ENCODE measurements around the gene PSIP1. TPM values are rescaled to one million over a fixed set of nuclear protein-coding genes. Genes with fewer than 3 reads are reported as not detected.
"Not testable (repeated sequence)": the region's sequence is repeated elsewhere in the genome, so short reads cannot be mapped to it uniquely, and the experiment has no call there.

Gene PSIP1
- total RNA-seq, 2 donors from 2014 or later = 68.2 to 100 TPM

DNA sequence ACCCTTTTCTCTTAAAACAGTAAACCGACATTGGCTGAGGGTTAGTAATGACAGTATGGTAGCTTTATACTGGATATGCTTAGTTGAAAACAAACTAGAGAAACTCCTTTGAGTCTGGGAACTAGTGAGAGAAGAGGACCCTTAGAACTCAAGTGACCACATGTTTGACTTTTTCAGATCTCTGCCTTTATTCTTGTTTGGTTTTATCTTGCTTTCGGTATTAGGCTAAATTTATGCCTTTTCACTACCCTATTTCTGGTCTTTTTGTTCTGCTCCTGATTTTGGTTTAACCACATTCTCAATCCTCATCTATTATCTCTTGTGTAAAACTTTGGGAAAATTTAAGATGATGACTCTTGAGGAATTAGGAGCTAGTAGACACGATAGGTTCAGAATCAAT is 77.1 kb downstream of the PSIP1 start:
- H3K27me3 ChIP-seq (replicated peaks; ENCODE audit: insufficient read depth) = no peaks in the 10 kb centered on the region
- H3K27ac ChIP-seq = no peak overlapping the region
- no peak for DNase-seq (ENCODE audit: low spot score)

GRCh38 chr9:15433191-15433590 is 77.6 kb downstream of the PSIP1 start:
- ATAC-seq (ENCODE audit: insufficient number of reproducible peaks, low FRiP score, low read depth) (no peak), DNase-seq (ENCODE audit: low spot score) (no peak)
- H3K27ac ChIP-seq = no peak overlapping the region
- peaks cover 16 to 34% of the 10 kb centered on the region in 2 donors for H3K4me1 ChIP-seq (ENCODE audit: control insufficient read depth in 1 of 2, low read depth in 2 of 2)
- no peak overlapping the region for H3K4me3 ChIP-seq
- no peaks in the 10 kb centered on the region for H3K9me3 ChIP-seq
- peaks cover 7% of the 10 kb centered on the region for H3K36me3 ChIP-seq
- TF ChIP-seq, protein P1, sequence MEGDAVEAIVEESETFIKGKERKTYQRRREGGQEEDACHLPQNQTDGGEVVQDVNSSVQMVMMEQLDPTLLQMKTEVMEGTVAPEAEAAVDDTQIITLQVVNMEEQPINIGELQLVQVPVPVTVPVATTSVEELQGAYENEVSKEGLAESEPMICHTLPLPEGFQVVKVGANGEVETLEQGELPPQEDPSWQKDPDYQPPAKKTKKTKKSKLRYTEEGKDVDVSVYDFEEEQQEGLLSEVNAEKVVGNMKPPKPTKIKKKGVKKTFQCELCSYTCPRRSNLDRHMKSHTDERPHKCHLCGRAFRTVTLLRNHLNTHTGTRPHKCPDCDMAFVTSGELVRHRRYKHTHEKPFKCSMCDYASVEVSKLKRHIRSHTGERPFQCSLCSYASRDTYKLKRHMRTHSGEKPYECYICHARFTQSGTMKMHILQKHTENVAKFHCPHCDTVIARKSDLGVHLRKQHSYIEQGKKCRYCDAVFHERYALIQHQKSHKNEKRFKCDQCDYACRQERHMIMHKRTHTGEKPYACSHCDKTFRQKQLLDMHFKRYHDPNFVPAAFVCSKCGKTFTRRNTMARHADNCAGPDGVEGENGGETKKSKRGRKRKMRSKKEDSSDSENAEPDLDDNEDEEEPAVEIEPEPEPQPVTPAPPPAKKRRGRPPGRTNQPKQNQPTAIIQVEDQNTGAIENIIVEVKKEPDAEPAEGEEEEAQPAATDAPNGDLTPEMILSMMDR (IDR thresholded peaks at IDR 0.05) = no peak
- no peaks in the 10 kb centered on the region for H3K27me3 ChIP-seq (replicated peaks; ENCODE audit: insufficient read depth)

More for the DNA sequence above, 77.1 kb downstream of the PSIP1 start:
- TF ChIP-seq, protein P1 (IDR thresholded peaks at IDR 0.05) = no peak
- Histone ChIP-seq H3K36me3 (peaks cover 7% of the 10 kb centered on the region), H3K4me3 (no peak overlapping the region), H3K9me3 (no peaks in the 10 kb centered on the region), H3K4me1 (ENCODE audit: control insufficient read depth in 1 of 2, low read depth in 2 of 2) (peaks cover 13 to 29% of the 10 kb centered on the region in 2 donors)
- ATAC-seq (ENCODE audit: insufficient number of reproducible peaks, low FRiP score, low read depth) = no peak

GRCh38 chr9:15430920-15431844 is 79.6 kb downstream of the PSIP1 start:
- no peak overlapping the region for H3K27ac ChIP-seq
- no peaks in the 10 kb centered on the region for H3K9me3 ChIP-seq
- DNase-seq (ENCODE audit: low spot score) (no peak), ATAC-seq (ENCODE audit: insufficient number of reproducible peaks, low FRiP score, low read depth) (no peak)
- no peak overlapping the region for H3K4me3 ChIP-seq
- H3K27me3 ChIP-seq (replicated peaks; ENCODE audit: insufficient read depth) = no peaks in the 10 kb centered on the region
- TF ChIP-seq, protein P1 (IDR thresholded peaks at IDR 0.05) = no peak
- peaks cover 9% of the 10 kb centered on the region for H3K36me3 ChIP-seq
- H3K4me1 ChIP-seq (ENCODE audit: control insufficient read depth in 1 of 2, low read depth in 2 of 2) = peaks cover 16 to 48% of the 10 kb centered on the region in 2 donors

GRCh38 chr9:15427702-15428101 is 83.1 kb downstream of the PSIP1 start:
- peaks cover 26 to 65% of the 10 kb centered on the region in 2 donors for H3K4me1 ChIP-seq (ENCODE audit: control insufficient read depth in 1 of 2, low read depth in 2 of 2)
- not testable (repeated sequence) for DNase-seq (ENCODE audit: low spot score); H3K9me3 ChIP-seq; H3K4me3 ChIP-seq; H3K27me3 ChIP-seq (replicated peaks; ENCODE audit: insufficient read depth); ATAC-seq (ENCODE audit: insufficient number of reproducible peaks, low FRiP score, low read depth); H3K27ac ChIP-seq
- H3K36me3 ChIP-seq = peaks cover 10% of the 10 kb centered on the region

GRCh38 chr9:15426019-15426418 is 84.8 kb downstream of the PSIP1 start:
- Histone ChIP-seq H3K27ac (no peak overlapping the region), H3K4me1 (ENCODE audit: control insufficient read depth in 1 of 2, low read depth in 2 of 2) (peaks cover 21 to 59% of the 10 kb centered on the region in 2 donors), H3K27me3 (replicated peaks; ENCODE audit: insufficient read depth) (no peaks in the 10 kb centered on the region), H3K4me3 (no peak overlapping the region), H3K9me3 (no peaks in the 10 kb centered on the region), H3K36me3 (peaks cover 10% of the 10 kb centered on the region)
- DNase-seq (ENCODE audit: low spot score) (no peak), ATAC-seq (ENCODE audit: insufficient number of reproducible peaks, low FRiP score, low read depth) (no peak)
- TF ChIP-seq, protein P1 (IDR thresholded peaks at IDR 0.05) = no peak

Data from thoracic aorta (tissue), 2 donors.